ELF-1 (cell line): ENCODE measurements around the gene TNS1.

Experiments
- DNase-seq: peaks from one replicate; pipeline ENCODE4 v3.0.0-alpha.2; 2016; ENCODE audit warnings: low read depth, low spot score

TNS1 gene

GRCh38 chr2:218015586-218016521 lies 13.1 kb upstream of the TNS1 start:
- no peak for DNase-seq

GRCh38 chr2:218014706-218015585 lies 12.2 kb upstream of the TNS1 start:
- DNase-seq, result no peak

DNA sequence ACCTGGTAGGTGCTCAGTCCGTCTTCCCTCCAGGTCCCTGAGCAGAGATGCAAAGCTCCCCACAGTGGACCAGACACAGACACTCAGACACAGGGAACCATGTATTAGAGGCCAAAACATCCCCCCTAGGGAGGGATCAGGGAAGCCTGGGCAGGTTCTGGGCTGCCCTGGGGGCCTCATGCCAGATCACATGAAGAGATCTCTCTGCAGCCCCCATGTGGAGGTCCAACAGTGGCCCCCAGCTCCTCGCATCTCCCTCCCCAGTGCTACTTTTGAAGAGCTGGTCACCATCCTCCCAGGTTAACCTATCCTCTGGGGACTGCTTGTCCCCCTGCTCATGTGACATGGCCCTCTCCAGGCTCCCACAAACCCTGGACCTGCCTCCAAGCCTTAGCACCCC lies 10.5 kb upstream of the TNS1 start:
- DNase-seq, result no peak

- no peak for DNase-seq
Measured at GRCh38 chr2:218012284-218012683, 9.5 kb upstream of the TNS1 start.

DNA sequence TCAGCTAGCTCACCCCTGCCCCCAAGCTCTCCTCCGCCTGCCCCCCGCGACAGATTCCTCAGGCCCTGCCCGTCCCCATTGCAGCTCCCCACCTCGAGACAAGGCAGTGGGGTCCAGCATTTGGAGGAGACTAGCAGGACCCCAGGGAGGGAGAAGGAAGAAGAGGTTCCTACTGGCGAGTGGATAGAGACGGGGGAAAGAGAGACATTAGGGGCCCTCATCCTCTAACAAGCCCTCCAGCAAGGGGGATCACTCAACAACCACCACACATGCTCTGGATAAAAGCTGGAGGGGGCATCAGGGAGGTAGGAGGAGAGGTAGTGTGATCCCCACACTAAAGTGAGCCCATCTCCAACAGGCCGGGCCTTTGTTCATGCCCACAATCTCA lies 8.9 kb upstream of the TNS1 start:
- no peak for DNase-seq

- peak; percentile 43 for DNase-seq
Measured at GRCh38 chr2:218010984-218011652, 8.3 kb upstream of the TNS1 start.

DNA sequence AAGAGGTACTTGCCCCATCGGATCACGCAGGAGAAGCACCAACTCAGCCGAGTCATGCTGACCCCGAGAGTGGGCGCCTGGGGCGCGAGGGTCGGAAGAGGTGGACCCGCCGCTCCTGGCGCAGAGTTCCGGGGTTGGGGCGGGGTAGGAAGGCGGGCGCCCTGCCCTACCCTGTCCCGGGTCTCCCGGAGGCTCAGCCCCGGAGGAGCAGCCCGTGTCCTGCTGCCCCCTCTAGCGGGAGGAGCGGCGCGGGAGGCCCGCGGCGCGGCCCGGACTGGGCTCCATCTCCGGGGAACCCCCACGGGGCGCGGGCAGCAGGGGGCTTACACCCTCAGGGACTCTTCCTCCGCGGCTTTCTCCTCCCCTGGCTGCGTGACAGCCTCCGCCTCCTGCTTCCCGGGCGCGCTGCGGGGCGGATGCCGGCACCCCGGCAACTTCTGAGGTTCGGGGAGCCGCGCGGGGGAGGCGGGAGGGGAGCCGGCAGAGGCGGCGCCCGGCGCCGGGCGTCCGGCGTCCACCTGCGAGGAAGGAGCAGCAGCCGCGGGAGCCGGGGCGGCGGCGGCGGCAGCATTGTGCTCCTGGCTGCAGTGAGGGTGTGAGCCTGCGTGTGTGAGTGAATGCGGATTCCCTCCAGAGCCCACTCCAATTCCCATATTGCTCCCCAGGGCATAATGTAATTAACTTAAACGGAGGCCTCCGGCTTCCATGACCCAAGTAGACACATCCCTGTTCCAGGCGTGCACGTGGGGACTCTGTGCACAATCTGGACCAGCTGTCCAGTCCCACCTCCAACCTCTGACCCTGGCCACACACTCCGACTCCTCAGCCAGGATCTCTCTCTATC lies 7.6 kb upstream of the TNS1 start:
- DNase-seq, result peak; percentile 52

DNA sequence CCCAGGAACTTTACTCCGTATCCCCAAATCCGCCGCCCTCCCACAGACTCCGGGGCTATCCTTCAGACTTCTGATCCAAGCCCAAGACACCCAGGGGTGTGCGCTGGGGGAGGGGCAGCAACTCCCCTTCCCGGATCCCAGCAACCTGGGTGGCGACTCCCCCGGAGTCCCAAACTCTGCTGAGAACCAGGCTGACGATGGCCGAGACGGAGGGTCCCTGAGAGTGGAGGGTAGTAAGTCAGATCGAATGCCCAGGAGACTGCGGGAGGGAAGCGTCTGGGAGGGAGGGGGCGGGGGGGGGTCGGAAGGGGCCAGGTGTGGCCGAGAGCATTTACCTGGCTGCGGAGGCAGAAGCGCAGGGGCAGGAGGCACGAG lies 7.0 kb upstream of the TNS1 start:
- no peak for DNase-seq

GRCh38 chr2:218009231-218009630 lies 6.4 kb upstream of the TNS1 start:
- DNase-seq, result no peak

DNA sequence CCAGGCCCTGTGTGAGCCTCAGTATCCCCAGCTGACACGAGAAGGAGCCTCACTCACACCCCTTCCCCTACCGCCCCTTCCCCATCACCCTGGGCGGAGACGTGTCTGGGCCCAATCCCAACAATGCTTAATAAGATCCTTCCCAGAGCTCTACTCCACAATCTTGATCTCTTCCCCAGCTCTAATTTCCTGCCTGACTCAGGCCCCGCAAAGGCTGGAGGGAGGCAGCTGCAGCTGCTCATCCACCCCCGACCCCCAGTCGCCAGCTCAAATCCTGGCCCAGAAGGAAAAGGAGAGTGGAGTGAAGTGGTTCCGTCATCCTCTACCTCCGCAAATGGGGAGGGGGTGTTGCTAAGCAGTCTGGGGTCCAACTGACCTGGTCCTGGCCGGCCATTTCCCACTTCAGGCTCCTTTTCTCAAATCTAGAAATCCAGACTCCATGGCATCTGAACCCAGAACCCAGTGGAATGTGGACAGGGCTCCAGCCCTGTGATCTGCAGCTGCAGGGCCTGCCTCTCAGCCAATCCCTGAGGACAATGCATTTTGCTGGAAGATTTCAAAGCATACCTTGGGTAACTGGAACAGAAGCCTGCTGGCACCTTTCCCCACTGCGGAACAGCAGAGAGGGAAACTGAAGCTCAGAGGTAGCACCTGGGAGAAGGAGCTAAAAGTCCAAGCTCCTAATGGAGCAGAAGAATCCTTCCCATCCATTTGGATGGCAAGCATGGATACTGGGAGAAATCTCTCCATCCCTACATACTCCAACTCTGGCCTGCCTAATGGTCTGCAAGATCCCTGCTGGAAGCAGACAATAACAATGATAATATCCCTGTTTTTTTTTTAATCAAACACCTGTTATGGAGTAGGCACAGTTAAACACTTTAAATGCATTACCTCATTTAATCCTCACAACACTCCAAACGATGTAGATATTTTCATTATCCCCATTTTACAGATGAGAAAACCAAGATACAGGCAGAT lies 5.6 kb upstream of the TNS1 start:
- peak; percentile 71 for DNase-seq

GRCh38 chr2:218006741-218007140 lies 3.9 kb upstream of the TNS1 start:
- DNase-seq, result peak; percentile 64

GRCh38 chr2:218005486-218005885 lies 2.7 kb upstream of the TNS1 start:
- no peak for DNase-seq

DNA sequence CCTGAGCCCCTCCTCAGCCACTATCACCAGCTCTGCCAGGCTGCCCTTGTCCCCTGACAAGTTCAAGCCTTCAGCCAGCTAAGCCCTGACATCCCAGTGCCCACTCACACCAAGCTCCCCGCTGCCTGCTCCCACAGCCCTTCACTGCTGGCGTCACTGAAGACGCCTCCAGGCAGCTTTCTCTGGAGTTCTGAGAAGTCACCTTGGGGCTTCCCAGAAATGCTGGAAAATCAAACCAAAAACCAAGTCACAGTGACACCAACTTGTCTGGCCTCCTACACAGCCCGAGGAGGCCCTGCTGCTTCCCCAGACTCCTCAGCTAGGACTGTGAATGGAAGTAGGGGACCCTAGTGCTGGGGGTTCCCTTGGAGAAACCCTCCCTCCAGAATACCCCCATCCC lies 2.2 kb upstream of the TNS1 start:
- DNase-seq, result no peak

DNA sequence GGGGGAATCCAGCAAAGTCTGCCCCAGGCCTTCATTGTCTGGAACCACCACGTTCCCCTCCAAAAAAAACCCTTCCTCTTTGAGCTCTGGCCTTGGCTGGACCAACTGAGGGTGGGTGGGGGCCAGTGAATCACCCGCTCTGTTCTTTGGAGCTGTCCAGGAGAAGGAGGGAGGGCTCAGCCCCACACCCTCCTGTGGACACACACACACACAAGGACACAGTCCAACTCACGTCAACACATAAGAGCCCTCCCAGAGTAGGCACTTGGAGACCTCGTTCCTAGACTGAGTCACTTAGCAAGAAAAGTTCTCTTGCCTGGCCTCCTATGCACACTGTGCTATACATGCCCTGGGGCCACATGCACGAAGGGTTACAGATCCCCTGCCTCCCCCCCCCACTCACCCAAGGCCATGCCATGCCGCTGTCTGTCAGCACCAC lies 1.2 kb upstream of the TNS1 start:
- peak; percentile 50 for DNase-seq

GRCh38 chr2:218003281-218003944 lies 618 bp upstream of the TNS1 start:
- peak; percentile 42 for DNase-seq

DNA sequence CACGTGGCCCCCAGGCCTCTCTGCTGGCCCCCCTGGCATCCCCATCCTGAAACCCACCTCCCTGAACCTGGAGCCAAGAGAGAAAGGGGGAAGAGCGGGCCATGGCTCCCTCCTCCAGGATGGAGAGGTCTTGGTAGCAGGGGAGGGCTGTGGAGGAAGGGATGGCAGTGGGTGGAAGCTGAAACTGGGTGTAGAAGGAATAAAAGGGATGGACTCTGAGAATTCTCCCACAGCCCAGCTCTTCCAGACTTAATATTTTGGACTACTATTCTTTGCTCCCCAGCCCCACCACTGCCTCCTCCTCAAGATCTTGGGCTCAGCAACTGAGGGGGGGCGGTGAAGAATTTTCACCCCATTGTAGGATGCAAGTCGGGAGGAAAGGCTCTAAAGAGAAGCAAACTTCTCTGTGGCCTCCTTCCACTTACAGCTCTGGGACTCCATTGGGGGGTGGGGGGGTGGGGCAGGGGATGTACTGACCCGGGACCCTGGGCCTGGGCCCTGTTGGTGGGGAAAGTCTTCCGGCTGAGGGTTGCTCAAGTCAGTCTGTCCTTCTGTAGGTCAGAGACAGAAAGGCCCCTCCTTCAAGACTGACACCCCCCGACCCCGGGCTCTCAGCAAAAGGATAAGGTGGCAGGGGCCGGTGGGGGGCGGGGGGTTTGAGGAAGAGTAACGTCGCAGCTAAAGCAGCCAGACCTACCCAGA lies 501 bp downstream of the TNS1 start:
- DNase-seq, result no peak

- DNase-seq, result no peak
Measured at GRCh38 chr2:218001629-218002028, 1.2 kb downstream of the TNS1 start.

DNA sequence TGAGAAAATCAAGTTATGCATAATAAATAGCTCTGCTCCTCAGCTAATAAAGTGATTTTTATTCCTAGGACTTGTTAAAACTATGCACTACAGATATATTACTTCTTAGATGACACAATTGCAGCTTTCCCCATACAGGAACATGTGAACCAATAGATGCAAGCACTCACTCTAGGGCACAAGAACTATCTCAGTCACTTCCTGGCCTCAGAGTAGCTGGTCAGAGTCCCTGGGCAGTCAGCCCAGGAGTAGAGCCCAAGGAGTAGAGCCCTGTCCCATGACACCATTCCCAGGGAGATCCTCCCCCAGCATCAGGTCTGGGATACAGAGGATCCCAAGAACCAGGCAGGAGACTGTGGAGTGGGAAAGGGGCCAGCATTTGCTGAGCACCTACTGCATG lies 2.7 kb downstream of the TNS1 start:
- no peak for DNase-seq

GRCh38 chr2:217999595-217999959 lies 3.2 kb downstream of the TNS1 start:
- DNase-seq, result no peak
